ENCODE measurements around the gene MAP1A.

MAP1A gene

DNA sequence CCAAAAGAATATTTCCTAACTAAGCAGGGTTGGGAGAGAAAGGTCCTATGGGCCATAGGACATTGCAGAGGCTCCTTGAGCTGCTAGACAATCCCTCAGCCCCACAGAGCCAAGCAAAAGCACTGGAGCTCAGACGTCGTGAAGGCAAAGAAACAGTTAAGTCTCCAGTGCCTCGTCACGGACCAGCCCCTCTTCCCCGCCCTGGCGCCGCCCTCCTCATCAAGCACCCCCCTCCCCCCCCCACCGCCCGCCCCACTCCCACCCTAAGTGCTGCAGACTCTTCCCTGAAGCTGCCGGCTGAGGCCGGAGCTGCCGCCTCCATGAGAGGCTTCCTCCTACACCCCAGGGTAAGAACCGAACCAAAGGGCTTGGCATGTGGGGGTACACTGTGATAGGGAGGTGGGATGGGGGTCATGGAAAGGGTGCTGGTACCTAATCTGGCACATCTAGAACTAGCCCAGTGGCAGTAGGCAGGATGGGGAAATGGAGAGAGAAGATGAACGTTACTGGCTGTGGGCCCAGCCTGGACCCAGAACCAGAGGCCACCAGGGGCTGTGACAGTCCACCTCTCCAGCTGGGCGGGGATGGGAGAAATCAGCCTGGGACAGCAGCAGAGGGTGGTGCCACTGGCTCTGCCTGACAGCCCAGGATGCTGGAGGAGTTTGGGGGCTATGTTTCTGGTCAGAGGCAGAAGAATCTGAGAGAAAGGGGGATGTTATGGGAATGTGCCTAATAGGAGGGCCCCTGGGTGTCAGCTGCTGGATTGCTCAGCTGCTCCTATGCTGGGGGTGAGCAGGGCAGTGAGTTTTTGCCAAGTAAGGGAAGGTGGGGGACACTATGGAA is at the start of gene MAP1A:
TSS of gene MAP1A (plus strand) at position 255 of the 843 bp plus-strand sequence. CDS start 3,866 bp downstream, outside the sequence.
- peak; percentile 28 to 64 (median 41) for DNase-seq

DNA sequence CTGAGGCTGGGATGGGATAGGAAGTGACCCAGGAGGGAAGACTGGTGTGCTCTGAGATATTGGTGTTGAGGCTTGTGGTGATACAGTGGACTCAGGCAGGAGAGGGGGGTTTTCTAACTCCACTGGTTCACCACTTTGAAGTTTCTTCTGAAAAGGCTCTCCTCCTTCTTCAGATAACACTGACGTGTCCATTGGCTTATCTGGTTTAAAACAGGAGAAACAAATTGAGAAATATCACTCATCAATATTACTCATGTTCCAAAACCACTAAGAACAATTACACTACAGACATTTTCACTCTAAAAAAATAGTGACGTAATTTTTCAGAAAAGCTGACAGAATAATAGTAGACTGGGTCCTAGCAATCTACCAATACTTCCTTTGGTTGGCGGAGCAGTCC is 47.5 kb upstream of the MAP1A start:
- DNase-seq, result no peak

DNA sequence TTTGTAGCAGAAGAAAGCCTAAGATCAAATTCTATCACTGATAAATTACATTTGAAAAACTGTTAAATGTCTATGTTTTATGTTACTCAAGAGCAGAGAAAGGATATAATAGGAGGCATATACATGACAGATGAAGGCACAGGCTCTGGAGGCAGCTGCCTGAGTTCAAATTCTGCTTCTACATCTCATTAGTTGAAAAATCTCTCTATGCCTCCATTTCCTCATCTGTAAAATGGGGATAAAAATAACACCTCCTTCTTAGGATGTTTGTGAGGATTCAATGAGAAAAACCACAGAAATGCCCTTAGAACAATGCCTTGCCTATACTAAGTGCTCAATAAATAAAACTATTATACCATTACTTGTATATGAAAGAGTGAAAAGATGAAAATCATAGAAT is 45.4 kb upstream of the MAP1A start:
- DNase-seq, result no peak

DNA sequence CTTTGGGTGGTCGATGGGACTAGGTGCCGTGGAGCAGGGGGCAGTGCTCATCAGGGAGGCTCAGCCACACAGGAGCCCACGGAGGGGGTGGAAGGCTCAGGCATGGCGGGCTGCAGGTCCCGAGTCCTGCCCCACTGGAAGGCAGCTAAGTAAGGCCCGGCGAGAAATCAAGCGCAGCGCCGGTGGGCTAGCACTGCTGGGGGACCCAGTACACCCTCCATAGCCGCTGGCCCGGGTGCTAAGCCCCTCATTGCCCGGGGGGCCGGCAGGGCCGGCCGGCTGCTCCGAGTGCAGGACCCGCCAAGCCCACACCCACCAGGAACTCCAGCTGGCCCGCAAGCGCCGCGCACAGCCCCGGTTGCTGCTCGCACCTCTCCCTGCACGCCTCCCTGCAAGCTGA is 43.5 kb upstream of the MAP1A start:
- no peak for DNase-seq

DNA sequence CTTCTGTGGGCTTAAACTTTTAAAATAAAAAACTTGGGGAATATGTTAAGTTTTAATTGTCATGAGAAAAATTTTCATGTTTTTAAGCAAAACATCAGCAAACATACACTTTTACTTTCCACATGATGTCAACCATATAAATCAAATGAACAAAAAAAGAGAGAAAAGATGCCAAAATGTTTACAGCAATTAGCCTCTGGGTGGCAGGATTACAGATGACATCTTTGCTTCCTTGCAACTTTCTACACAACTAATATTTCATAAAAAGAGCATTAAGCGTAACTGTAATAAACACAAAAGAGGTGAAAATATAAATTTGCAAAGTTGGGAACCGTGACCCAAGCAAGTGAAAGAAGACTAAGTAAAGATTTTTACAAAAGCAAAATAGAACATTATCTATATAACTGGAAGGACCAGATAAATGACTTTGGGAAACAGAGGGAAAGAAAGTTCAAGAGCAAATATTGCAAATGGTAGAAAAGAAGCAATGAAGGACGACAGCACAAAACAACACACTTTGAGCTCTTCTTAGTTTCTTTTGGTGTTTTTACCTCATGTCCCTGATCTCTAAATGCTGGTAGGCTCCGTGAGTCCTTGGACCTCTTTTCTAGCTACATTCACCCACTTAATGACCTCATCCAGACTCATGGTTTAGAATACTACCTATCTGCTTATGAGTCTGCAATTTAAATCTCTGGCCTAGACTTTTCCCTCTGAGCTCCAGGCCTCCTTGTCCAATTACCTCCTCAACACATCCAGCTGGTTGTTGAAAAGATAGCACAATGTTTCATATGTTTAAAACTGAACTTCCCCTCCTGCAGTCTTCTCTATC is 33.9 kb upstream of the MAP1A start:
- peak in 1 of 3 experiments; percentile 1 for DNase-seq

DNA sequence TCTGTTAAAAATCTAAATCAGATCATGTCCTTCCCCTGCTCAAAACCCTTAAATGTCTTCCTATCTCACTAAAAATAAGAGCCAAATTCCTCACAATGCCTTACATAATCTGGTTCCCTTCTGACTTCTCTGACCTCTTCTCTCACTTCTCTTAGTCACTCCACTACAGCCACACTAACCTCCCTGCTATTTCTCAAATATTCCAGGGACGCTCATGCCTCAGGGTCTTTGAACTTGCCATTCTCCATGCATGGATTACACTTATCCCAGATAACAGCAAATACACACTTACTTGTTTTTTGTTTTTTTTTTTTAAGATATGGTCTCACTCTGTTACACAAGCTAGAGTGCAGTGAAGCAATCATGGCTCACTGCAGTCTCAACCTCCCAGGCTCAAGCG is 33.0 kb upstream of the MAP1A start:
- DNase-seq, result no peak

DNA sequence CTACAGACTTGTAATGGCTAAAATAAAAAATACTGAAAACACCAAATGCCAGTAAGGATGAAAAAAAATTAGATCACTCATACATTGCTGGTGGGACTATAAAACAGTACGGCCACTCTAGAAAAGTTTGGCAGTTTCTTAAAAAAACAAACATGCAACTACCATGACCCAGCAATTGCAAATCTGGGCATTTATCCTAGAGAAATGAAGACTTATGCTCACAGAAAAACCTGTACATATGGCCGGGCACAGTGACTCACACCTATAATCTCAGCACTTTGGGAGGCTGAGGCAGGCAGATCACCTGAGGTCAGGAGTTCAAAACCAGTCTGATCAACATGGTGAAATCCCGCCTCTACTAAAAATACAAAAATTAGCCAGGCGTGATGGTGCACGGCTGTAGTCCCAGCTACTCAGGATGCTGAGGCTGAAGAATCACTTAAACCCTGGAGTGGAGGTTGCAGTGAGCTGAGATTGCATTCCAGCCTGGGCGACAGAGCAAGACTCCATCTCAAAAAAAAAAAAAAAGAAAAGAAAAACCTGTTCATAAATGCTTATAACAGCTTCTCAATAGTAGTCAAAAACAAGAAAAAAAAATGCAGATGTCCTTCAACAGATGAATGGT is 30.0 kb upstream of the MAP1A start:
- DNase-seq, result no peak

DNA sequence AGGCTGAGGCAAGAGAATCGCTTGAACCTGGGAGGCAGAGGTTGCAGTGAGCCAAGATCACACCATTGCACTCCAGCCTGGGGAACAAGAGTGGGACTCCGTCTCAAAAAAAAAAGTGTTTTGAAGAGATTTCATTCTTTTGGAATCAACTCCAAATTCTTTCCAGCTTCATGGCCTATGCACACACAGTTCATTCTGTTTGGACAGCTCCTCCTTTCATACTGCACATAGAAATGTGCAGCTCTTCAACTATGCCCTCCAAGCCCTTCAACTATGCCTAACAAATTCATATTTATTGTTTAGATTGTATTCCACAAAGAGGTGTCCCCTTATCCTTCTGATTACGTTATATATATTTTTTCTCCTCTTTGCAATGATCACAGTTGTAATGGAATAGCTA is 28.6 kb upstream of the MAP1A start:
- no peak for DNase-seq

DNA sequence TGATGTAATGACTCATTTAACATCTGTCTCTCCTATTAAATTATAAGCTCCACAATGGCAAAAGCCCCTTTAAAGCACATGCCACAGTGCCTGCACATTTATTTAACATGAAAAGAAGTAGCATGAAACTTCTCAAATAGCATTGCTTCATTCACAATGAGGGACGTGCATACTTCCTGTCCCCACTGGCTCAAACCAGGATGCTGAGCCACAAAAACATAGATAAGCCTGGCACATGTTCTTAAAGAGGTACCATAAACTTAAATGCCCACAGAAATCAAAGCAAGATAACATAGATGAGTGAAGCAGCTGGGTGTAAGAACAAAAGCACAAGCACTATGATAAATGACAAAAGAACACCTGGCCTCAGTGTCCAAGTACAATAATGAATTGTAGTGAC is 28.2 kb upstream of the MAP1A start:
- DNase-seq, result peak in 1 of 3 experiments; percentile 31

DNA sequence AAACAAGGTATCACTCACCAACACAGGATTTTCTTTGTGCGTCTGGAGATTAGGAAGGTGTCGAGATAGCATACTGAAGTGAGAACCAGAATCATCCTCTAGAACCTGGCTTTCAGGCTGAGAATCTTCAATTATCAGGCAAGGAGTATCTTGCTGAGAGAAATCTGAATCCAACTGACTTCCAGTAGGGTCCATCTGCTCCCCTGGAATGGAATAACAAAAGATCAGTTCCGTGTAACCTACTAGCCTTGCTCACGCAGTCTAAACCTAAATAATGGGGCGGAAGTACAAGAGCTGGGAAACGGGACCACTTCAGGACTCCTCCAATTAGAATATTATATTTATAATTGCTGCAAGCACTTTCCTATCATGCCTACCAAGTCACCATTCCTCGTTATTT is 25.1 kb upstream of the MAP1A start:
- peak in 1 of 3 experiments; percentile 53 for DNase-seq

DNA sequence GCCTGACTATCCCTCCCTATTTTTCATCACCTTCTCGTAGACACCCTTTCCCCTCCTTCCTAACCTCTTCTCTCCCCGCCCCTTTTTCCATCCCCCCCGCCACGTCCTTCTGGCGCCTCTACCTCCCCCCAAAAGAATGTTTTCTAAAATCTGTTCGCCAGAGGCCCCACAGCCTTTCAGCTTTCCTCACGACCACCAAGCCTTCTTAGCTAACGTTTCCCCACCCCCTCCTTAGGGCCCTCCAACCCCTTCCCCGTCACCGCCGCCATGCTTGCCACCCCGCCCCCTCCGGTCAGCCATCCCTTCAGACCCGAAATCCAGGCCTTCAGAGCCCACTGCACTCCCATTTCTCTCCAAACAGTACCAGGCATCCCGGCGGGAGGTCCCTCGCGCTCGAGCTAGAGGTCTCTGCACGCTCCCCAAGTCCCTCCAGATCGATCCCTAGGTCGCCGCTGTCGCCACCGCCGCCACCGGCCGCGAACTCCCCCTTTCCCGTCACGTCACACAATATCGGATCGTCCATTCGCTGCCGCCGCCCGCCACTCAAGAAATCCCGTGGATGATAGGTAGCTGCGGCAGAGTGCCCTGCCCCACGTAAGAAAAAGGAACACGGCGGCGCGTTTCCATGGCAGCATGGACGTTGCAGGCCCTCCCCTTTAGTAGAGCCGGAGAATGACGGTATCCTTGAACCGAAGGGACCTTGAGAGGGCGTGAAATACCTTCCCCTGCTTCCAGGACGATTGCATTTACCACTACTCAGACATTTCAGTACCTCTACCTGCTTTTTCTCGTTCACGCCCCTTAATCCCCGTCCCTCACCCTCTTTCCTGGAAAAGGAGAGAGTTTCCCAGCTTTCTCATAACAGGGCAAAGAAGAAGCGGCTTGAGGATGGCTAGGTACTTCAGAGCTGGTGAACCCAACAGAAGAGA is 24.5 kb upstream of the MAP1A start, which contains the start of gene TP53BP1:
TSS of gene TP53BP1 (minus strand) at position 484 of the 929 bp plus-strand sequence. CDS start at position 371, 113 bp downstream.
- peak; percentile 89 to 95 (median 91) for DNase-seq

DNA sequence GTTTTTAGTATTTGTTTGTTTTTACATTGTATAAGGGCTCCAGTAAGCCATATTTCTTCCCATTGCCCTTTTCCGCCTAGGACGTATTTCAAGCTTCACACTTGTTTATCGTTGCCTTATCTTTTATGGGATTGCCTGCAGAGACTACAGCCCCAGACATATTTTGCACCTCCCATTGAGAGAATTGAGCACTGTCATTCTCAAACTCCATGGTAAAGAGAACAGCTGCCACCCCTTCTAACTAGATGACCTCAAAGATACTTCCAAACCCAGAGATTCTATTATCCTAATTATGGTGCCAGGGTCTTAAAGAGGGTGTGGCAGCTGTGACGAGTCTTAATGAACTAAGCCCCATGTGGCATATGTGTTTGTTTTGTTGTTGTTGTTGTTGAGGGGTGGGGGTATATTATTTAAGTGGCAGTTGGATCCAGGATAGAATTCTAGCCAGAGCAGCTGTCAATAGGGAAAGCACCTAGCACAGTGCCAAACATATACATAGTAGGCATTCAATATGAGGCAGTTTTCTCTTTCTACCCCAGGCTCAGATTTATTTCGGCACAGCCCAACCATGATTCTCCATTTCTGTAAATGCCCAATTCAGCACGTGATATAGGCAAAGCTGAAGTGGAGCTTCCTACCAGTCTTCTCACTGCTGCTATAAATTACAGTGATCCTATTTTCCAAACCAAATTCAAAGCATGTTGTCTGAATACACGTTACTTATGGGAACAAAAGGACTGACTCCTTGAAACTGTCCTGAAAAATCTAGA is 23.5 kb upstream of the MAP1A start:
- no peak for DNase-seq

DNA sequence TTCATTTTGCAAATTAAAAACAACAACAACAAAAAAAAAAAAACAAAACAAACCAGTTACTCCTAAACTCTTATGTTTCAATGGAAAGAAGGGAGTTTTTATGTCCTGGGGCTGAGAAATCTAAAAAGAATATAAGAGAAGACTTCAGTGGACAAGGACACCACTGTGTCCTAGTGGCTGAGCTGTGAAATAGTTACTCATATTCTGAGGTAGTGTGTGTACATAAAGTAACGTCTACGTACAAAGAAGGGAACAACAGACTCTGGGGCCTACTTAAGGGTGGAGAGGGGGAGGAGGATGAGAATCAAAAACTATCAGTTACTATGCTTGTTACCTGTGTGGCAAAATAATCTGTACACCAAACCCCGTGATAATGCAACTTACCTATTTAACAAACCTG is 18.4 kb upstream of the MAP1A start:
- DNase-seq, result no peak

DNA sequence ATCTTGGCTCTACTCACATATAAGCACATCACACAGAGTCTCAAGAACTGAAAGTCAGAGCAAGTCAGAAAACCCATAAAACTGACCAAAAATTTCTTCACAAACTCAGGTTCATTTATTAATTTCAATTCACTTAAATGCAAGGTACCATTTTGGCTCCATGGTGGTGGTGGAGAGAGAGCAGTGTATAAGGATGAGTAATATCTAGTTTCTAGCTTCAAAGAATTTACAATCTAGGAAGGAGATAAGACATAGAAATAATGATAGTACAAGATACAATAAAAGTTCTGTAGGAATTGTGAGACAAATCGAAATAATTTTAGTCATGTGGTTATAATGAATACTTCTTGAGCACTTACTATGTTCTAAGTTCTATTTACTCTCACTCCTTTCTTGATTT is 17.8 kb upstream of the MAP1A start:
- no peak for DNase-seq

DNA sequence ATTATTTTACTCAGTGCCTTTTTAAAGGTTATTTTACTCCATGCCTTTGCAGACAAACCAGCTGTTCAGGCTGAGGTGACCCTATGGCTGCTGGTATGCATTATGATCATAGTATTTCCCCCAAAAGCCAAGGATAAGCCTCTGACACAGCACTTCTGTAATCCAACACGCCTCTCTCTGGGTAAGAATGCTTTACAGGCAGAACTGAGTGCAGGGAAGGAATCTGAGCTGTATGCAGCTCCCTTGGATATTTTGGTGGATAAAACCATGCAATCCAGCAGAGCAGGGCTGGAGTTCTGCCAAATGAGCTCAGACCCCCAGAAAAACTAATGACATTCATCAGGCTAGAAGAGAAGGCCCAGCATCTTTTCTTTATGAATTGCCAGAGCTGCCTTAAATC is 11.7 kb upstream of the MAP1A start:
- DNase-seq, result no peak

DNA sequence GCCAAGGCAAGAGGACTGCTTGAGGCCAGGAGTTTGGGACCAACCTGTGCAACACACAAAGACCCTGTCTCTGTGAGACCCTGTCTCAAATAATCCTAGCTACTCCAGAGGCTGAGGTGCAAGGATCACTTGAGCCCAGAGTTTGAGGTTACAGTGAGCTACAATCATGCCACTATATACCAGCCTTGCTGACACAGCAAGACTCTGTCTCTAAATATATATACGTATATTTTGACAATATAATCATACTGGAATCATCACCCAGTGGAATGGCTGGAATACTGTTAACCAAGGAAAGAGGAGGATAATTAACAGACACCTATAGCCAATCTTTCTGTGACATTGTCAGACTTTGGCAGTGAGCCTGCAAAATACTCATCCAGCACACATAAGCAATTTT is 9.0 kb upstream of the MAP1A start:
- DNase-seq, result no peak

DNA sequence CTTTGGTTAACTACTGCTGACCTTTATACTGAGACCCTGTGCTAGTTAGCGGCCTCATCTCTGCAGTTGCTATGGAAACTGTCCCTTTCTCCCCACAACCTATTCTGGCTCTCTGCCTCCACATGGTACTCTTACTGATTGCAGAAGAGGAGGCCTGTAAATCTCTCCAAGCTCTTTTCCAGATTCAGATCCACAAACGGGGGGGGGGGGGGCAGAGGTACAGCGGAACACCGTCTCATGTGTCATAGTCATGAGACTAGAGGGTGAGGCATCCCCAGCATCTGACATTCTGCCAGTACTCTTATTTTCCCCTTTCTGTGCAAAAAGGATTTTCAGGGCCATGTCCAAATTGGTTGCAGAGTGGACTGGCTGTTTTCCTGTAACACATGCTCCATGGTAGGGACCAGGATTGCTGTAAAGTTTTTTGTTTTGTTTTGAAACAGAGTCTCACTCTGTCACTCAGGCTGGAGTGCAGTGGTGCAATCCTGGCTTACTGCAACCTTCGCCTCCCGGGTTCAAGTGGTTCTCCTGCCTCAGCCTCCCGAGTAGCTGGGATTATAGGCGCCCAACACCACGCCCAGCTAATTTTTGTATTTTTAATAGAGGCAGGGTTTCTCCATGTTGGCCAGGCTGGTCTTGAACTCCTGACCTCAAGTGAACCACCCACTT is 8.3 kb upstream of the MAP1A start:
- peak in 2 of 3 experiments; percentile 13 to 51 for DNase-seq

DNA sequence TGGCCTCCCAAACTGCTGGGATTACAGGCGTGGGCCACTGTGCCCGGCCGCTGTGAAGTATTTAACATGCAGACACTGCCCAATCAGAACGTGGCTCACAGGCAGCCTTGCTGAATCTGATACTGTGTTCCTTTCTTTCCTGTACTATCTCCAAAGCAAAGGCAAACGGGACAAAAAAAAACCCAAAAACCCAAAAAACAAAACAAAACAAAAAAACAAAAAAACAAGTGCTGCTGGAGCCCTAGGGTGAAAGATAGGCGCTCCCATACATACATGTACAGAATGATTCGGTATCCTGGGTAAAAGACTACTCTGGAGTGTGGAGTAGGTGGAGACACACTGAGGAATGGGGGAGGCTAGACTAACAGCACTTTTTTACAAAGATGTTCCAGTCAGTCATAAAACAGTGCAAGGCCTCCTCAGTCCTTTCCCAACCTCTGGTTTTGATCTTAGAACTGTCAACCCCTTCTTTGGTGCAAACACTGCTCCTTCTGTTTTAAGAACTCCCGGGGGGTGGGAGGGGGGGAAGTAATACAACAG is 7.7 kb upstream of the MAP1A start:
- DNase-seq, result peak in 2 of 3 experiments; percentile 1 to 49

DNA sequence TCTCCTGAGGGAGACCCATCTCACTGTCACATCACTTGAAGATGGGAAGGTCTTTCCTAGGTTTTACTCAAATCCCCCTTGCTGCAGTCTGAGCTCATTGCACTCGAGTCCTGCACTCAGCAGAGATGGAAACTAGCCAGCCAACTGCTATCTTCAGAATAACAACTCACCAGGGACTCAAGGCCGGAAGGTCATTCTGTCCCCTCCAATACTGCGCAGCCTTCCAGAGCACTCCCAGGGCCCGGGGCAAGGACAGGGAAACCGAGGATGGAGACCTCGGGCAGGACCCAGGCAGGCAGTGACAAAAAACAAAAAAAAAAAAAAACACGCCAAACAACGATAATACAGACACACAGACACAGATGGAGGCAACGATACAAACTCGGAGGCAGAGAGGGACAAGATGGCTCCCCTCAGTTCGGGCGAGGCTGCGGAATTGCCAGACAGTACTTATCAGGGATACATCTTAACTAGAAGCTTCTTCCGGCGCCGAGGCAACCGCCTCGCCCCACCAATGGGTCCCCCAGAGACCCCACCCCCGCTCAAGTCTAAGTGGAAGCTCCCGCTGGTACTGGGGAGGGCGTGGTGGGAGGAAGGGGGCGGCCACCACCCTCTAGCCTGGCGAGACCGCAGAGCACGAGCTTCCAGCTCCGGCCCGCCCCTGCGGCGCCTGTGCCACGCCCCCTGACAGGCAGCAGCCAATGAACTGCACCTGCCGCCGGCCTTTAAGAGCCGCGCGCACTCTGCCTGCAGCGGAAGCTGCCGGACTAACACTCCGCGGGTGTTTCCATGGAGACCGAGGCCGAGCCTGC is 7.0 kb upstream of the MAP1A start:
- peak; percentile 94 to 98 (median 97) for DNase-seq

Data from NCI-H1417 (cell line).